DOHH2 (cell line): ENCODE results near the gene LSAMP.

ENCODE experiments used
- H3F3A ChIP-seq: fragments of 200-600 bp; sonication (generic), shearing (Covaris generic); 2 replicates; pipeline ENCODE4 v1.6.0; 2016; ENCODE audit warnings: antibody characterized with exemption, mild to moderate bottlenecking; ENCODE audit not compliant: control insufficient read depth, insufficient read depth
- H3K27ac ChIP-seq: fragments of 200-600 bp; sonication (generic); 2 replicates; pipeline ENCODE4 v1.5.1; 2014; ENCODE audit warnings: low read depth, mild to moderate bottlenecking, low read length, moderate library complexity
- H3K27me3 ChIP-seq: fragments of 200-600 bp; sonication (generic); 2 replicates; pipeline ENCODE4 v1.6.1; 2014; ENCODE audit warnings: mild to moderate bottlenecking, low read length, mixed read lengths; ENCODE audit not compliant: control insufficient read depth
- H3K36me3 ChIP-seq: fragments of 200-600 bp; sonication (generic); 2 replicates; pipeline ENCODE4 v1.6.1; 2014; ENCODE audit warnings: mild to moderate bottlenecking, low read length, moderate library complexity, mixed read lengths; ENCODE audit not compliant: control insufficient read depth
- H3K4me1 ChIP-seq: fragments of 200-600 bp; sonication (generic); 2 replicates; pipeline ENCODE4 v1.6.1; 2014; ENCODE audit warnings: mild to moderate bottlenecking, low read length, mixed read lengths; ENCODE audit not compliant: control insufficient read depth
- H3K4me2 ChIP-seq: fragments of 200-600 bp; sonication (generic); 2 replicates; pipeline ENCODE4 v1.6.0; 2014; ENCODE audit warnings: mild to moderate bottlenecking, low read length, moderate library complexity
- H3K4me3 ChIP-seq: fragments of 200-600 bp; sonication (generic); 2 replicates; pipeline ENCODE4 v1.5.1; 2014; ENCODE audit warnings: mild to moderate bottlenecking, low read length, mixed read lengths
- H3K79me2 ChIP-seq: fragments of 200-600 bp; sonication (generic); 2 replicates; pipeline ENCODE4 v1.6.1; 2014; ENCODE audit warnings: mild to moderate bottlenecking, low read length, mixed read lengths; ENCODE audit not compliant: control insufficient read depth
- H3K9me2 ChIP-seq: fragments of 200-600 bp; sonication (generic); replicated peaks from 2 replicates; pipeline ENCODE4 v1.6.1; 2014; ENCODE audit warnings: mild to moderate bottlenecking, low read length, mixed read lengths; ENCODE audit not compliant: control insufficient read depth
- H3K9me3 ChIP-seq: fragments of 200-600 bp; sonication (generic); 2 replicates; pipeline ENCODE4 v1.6.1; 2014; ENCODE audit warnings: antibody characterized with exemption, low read length, mixed read lengths; ENCODE audit not compliant: control insufficient read depth, insufficient read depth
- H4K20me1 ChIP-seq: fragments of 200-600 bp; sonication (generic); 2 replicates; pipeline ENCODE4 v1.6.0; 2014; ENCODE audit warnings: low read depth, mild to moderate bottlenecking, antibody characterized with exemption, low read length, moderate library complexity; ENCODE audit not compliant: control insufficient read depth, insufficient read depth
- EZH2phosphoT487 ChIP-seq: fragments of 200-600 bp; sonication (generic); IDR thresholded peaks from 2 replicates; pipeline ENCODE4 v1.6.1; 2017; ENCODE audit warnings: borderline replicate concordance, mild to moderate bottlenecking, antibody characterized with exemption, low read length, moderate library complexity, mixed read lengths
- TF ChIP-seq, protein P1 (sequence below): fragments of 200-600 bp; sonication (generic); IDR thresholded peaks from one replicate; pipeline ENCODE4 v1.5.1; 2014; ENCODE audit warnings: antibody characterized with exemption, mild to moderate bottlenecking, low read depth, low read length; ENCODE audit not compliant: poor library complexity, severe bottlenecking

LSAMP gene

DNA sequence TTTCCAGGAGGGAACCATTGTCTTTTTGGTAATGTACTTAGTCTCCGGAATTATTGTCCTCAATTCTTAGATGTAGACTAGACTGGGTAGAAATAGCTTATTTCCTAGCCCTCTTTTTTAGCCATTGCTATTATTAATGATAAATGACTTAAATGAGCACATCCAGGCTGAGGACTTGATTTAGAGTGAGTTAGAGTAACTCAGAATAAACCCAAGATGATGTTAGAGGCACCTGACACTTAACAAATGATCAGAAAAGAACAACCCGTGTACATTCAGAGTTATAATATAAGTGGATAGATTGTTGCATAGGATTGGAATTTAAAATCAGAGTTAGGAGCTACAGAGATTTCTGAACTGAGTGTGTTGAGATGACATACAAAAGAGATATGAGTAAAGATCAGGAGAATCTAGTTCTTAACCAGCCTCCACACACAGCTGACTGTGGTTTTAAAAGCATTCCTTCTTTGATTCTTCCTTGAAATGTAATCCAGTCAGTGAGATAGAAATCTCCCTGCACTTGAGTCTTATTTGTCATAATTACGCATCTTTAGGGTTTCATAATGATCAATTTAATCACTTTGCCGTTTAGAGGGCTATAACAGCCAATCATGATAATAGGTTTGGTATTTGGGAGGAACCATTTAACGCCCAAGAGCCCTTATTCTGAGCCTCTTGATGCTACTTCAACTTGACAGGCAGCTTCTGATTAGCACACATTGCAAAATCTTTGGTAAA lies 455.4 kb downstream of the LSAMP start:
- no peak overlapping the region for H3K4me2 ChIP-seq
- H3K4me3 ChIP-seq, result no peak overlapping the region
- H3F3A ChIP-seq, result no peaks in the 10 kb centered on the region
- no peaks in the 10 kb centered on the region for H3K9me3 ChIP-seq
- H3K79me2 ChIP-seq, result no peaks in the 10 kb centered on the region
- H3K4me1 ChIP-seq, result no peaks in the 10 kb centered on the region
- no peak overlapping the region for H3K27ac ChIP-seq
- H3K27me3 ChIP-seq, result no peaks in the 10 kb centered on the region
- H4K20me1 ChIP-seq, result no peaks in the 10 kb centered on the region
- no peak for TF ChIP-seq EZH2phosphoT487
- TF ChIP-seq, protein P1, sequence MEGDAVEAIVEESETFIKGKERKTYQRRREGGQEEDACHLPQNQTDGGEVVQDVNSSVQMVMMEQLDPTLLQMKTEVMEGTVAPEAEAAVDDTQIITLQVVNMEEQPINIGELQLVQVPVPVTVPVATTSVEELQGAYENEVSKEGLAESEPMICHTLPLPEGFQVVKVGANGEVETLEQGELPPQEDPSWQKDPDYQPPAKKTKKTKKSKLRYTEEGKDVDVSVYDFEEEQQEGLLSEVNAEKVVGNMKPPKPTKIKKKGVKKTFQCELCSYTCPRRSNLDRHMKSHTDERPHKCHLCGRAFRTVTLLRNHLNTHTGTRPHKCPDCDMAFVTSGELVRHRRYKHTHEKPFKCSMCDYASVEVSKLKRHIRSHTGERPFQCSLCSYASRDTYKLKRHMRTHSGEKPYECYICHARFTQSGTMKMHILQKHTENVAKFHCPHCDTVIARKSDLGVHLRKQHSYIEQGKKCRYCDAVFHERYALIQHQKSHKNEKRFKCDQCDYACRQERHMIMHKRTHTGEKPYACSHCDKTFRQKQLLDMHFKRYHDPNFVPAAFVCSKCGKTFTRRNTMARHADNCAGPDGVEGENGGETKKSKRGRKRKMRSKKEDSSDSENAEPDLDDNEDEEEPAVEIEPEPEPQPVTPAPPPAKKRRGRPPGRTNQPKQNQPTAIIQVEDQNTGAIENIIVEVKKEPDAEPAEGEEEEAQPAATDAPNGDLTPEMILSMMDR, result no peak
- no peaks in the 10 kb centered on the region for H3K9me2 ChIP-seq
- H3K36me3 ChIP-seq, result no peaks in the 10 kb centered on the region

DNA sequence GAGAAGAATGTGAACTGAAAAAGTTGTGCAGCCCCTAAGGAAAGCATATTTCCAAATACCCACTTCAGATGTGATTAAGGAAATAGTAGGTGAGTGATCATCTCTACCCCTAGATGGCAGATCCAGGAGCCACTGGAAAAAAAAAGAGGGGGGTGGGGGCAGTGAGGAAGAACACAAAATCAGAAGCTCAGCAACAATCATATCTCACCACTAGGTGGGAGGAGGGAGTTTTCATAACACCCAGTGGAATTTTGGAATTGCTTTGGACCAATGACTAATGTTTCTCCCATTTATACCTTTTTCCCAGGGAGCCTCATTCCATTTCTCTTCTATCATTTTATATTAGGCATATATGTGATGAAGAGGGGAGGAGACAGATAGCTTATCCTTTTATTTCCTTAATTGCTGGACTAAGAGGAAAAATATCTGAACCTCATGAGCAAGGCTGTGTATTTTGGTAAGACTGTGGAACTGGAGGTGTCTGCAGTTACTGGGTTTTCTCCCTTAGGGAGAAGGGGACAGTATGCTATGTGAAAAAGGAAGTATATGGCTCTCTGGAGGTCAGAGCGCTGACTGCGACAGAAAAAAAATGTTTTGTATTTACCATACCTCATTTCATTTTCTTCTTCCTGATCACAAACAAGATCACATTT lies 458.6 kb downstream of the LSAMP start:
- no peaks in the 10 kb centered on the region for H3K9me2 ChIP-seq
- no peaks in the 10 kb centered on the region for H3K4me1 ChIP-seq
- H3K36me3 ChIP-seq, result no peaks in the 10 kb centered on the region
- no peak overlapping the region for H3K4me3 ChIP-seq
- H3K9me3 ChIP-seq, result no peaks in the 10 kb centered on the region
- no peak overlapping the region for H3K4me2 ChIP-seq
- H3K27me3 ChIP-seq, result no peaks in the 10 kb centered on the region
- TF ChIP-seq, protein P1, result peak; percentile 29
- TF ChIP-seq EZH2phosphoT487, result no peak
- no peaks in the 10 kb centered on the region for H3F3A ChIP-seq
- H4K20me1 ChIP-seq, result no peaks in the 10 kb centered on the region
- no peaks in the 10 kb centered on the region for H3K79me2 ChIP-seq
- H3K27ac ChIP-seq, result no peak overlapping the region

DNA sequence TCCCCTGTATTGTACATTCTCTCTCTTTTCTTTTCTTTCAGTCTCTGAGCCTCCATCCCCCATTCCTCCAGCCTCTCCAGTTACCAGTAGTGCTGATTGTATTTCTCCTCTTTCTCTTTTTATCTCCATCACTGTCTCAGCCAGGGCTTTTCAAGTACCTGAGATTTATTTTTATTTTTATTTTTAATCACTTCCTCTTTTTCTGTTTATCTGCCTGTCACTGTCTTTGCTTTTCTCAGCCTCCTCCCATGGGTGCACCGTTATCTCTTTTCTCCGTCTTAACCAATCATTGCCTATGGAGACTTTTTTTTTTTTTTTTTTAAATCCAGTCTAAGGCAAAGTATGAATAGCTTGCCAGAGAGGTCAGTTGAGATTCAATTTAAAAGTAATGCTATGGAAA lies 462.7 kb downstream of the LSAMP start:
- H3K4me1 ChIP-seq, result no peaks in the 10 kb centered on the region
- no peaks in the 10 kb centered on the region for H3K9me2 ChIP-seq
- H3K27ac ChIP-seq, result no peak overlapping the region
- H3K4me2 ChIP-seq, result no peak overlapping the region
- H3F3A ChIP-seq, result no peaks in the 10 kb centered on the region
- H3K4me3 ChIP-seq, result no peak overlapping the region
- H3K36me3 ChIP-seq, result no peaks in the 10 kb centered on the region
- no peak for TF ChIP-seq EZH2phosphoT487
- TF ChIP-seq, protein P1, result no peak
- no peaks in the 10 kb centered on the region for H3K79me2 ChIP-seq
- H3K9me3 ChIP-seq, result no peaks in the 10 kb centered on the region
- no peaks in the 10 kb centered on the region for H4K20me1 ChIP-seq
- no peaks in the 10 kb centered on the region for H3K27me3 ChIP-seq
